KMS-11 (cell line): ENCODE results near the gene CDKL5.

ENCODE experiments used
- H2AFZ ChIP-seq: fragments of 200-600 bp; sonication (generic); 2 replicates; pipeline ENCODE4 v1.6.1; 2016; ENCODE audit warnings: antibody characterized with exemption, mixed run types, low read depth
- H3K27ac ChIP-seq: fragments of 200-600 bp; sonication (generic); 2 replicates; pipeline ENCODE4 v1.6.1; 2016; ENCODE audit warnings: mild to moderate bottlenecking, mixed run types
- H3K27me3 ChIP-seq: fragments of 200-600 bp; sonication (generic); 2 replicates; pipeline ENCODE4 v1.6.1; 2017; ENCODE audit warnings: mild to moderate bottlenecking, low read depth, mixed run types, moderate library complexity; ENCODE audit not compliant: insufficient read depth
- H3K36me3 ChIP-seq: fragments of 200-600 bp; sonication (generic); 2 replicates; pipeline ENCODE4 v1.6.1; 2017; ENCODE audit warnings: mild to moderate bottlenecking, mixed run types; ENCODE audit not compliant: insufficient read depth
- H3K4me1 ChIP-seq: fragments of 200-600 bp; sonication (generic); 2 replicates; pipeline ENCODE4 v1.6.1; 2016; ENCODE audit warnings: mild to moderate bottlenecking, low read depth, mixed run types; ENCODE audit not compliant: poor library complexity, severe bottlenecking
- H3K4me2 ChIP-seq: fragments of 200-600 bp; sonication (generic); 2 replicates; pipeline ENCODE4 v1.7.0; 2016; ENCODE audit warnings: mild to moderate bottlenecking, mixed run types
- H3K4me3 ChIP-seq: fragments of 200-600 bp; sonication (generic); IDR thresholded peaks from 2 replicates; pipeline ENCODE4 v1.6.1; 2017; ENCODE audit warnings: low read depth, low read length, mixed read lengths; ENCODE audit not compliant: insufficient read depth
- H3K79me2 ChIP-seq: fragments of 200-600 bp; sonication (generic); 2 replicates; pipeline ENCODE4 v1.6.1; 2016; ENCODE audit warnings: low read depth, mixed run types; ENCODE audit not compliant: insufficient read depth
- H3K9ac ChIP-seq: fragments of 200-600 bp; sonication (generic); 2 replicates; pipeline ENCODE4 v1.6.1; 2016; ENCODE audit warnings: mild to moderate bottlenecking, mixed run types
- H4K20me1 ChIP-seq: fragments of 200-600 bp; sonication (generic); 2 replicates; pipeline ENCODE4 v1.6.1; 2016; ENCODE audit warnings: mild to moderate bottlenecking, mixed run types; ENCODE audit not compliant: insufficient read depth
- CTCF ChIP-seq: fragments of 200-600 bp; sonication (generic); conservative IDR thresholded peaks from 2 replicates; pipeline ENCODE4 v1.6.1; 2017; ENCODE audit warnings: low read depth, mild to moderate bottlenecking, antibody characterized with exemption, low read length, moderate library complexity, mixed read lengths

The CDKL5 gene

GRCh38 chrX:18668071-18668835, 242.8 kb downstream of the CDKL5 start:
- Histone ChIP-seq H4K20me1 (no peaks in the 10 kb centered on the region), H3K27ac (no peak overlapping the region), H3K27me3 (no peaks in the 10 kb centered on the region), H3K4me2 (no peak overlapping the region), H3K4me1 (no peaks in the 10 kb centered on the region), H3K9ac (no peak overlapping the region), H3K79me2 (no peaks in the 10 kb centered on the region), H2AFZ (no peak overlapping the region), H3K36me3 (no peaks in the 10 kb centered on the region), H3K4me3 (no peak overlapping the region)
- no peak for TF ChIP-seq CTCF

- Histone ChIP-seq H3K4me1 (no peaks in the 10 kb centered on the region), H3K36me3 (no peaks in the 10 kb centered on the region), H3K4me3 (no peak within 1 kb of the TSS), H2AFZ (no peak within 1 kb of the TSS), H3K4me2 (no peak within 1 kb of the TSS), H3K27ac (no peak within 1 kb of the TSS), H3K79me2 (no peaks in the 10 kb centered on the region), H4K20me1 (no peaks in the 10 kb centered on the region), H3K9ac (no peak within 1 kb of the TSS), H3K27me3 (no peaks in the 10 kb centered on the region)
- no peak for TF ChIP-seq CTCF
These were observed 246.6 kb downstream of the CDKL5 start, which contains the start of gene RS1 for GRCh38 chrX:18672008-18672407. Gene RS1, minus strand, starts transcription at chrX:18672108. Its CDS starts 40 bp downstream, at chrX:18672068.

- Histone ChIP-seq H2AFZ (peak overlapping the region; percentile 78; the same call in 1 of the 2 replicates), H3K4me2 (peak overlapping the region; percentile 47), H3K9ac (peak overlapping the region; percentile 82; the same call in 1 of the 2 replicates), H4K20me1 (no peaks in the 10 kb centered on the region), H3K79me2 (no peaks in the 10 kb centered on the region), H3K27me3 (no peaks in the 10 kb centered on the region), H3K4me1 (no peaks in the 10 kb centered on the region), H3K36me3 (no peaks in the 10 kb centered on the region), H3K4me3 (no peak overlapping the region), H3K27ac (peak overlapping the region; percentile 82; the same call in 1 of the 2 replicates)
- TF ChIP-seq CTCF: no peak
These were observed 249.0 kb downstream of the CDKL5 start for GRCh38 chrX:18674417-18674787.

GRCh38 chrX:18674788-18675735, 249.7 kb downstream of the CDKL5 start:
- Histone ChIP-seq H3K4me2 (peak overlapping the region; percentile 57), H3K27ac (peak overlapping the region; percentile 82), H3K36me3 (no peaks in the 10 kb centered on the region), H3K27me3 (no peaks in the 10 kb centered on the region), H3K4me3 (no peak overlapping the region), H3K79me2 (no peaks in the 10 kb centered on the region), H2AFZ (peak overlapping the region; percentile 86), H3K4me1 (no peaks in the 10 kb centered on the region), H4K20me1 (no peaks in the 10 kb centered on the region), H3K9ac (peak overlapping the region; percentile 82)
- no peak for TF ChIP-seq CTCF
